HUDEP-2 (cell line): ENCODE data around the gene GPRC5D.
A peak's percentile ranks its signal among the peaks of the same experiment; 100 is the strongest.

Experiments
- DNase-seq, 76 experiments: peaks; one replicate each; lab custom pipeline; 2025; ENCODE audit not compliant: unreplicated experiment in 76 of 76; lab: John Stamatoyannopoulos, UW

GPRC5D gene

DNA sequence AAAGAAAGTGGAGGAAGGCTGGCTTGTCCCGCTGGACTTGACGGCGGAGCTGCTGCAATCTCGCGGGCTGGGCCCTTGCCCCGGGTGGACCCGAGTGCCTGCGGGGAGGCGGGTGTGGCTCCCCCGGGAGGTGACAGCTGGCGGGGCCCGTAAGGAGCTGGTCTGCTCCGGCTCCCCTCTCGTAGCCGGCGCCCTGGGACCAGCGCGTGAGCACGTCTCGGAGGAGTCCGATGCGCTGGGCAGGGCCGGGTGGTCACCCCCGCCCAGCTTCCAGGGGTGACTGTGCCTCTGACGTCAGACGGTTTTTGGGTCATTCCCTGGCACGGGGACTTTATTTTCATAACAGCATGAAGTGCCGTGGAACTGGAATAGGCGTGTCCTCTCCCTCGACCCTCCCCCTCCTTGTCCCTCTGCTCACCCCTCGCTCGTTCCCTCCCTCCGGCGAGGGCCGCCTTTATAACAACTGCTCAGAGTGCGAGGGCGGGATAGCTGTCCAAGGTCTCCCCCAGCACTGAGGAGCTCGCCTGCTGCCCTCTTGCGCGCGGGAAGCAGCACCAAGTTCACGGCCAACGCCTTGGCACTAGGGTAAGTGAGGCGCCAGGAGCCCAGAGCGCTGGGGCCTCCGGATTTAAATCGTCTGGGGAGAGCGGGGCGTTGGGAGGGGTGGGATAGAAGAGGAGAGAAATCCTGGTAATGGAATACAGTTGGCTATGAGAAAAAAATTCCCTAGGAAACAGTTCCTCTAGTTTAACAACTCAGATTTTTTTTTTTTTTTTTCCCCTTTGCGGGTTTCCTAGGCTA is 60.7 kb downstream of the GPRC5D start, which contains the start of gene GPRC5A:
Gene GPRC5A (plus strand): TSS at position 483 of the 801 bp plus-strand sequence. CDS start 16,688 bp downstream, outside the sequence.
- peak in 18 of 76 experiments; percentile 1 to 33 (median 14) for DNase-seq
